Thymus (tissue), 14 donors: Measurements from ENCODE around the gene PAGE5. TPM values are rescaled to one million over a fixed set of nuclear protein-coding genes. Genes with fewer than 3 reads are reported as not detected.

ENCODE experiments used
- DNase-seq, 9 donors: peaks; one replicate each; pipeline ENCODE4 v3.0.0-alpha.2; 2013; ENCODE audit warnings: low spot score in 9 of 9, low read depth in 6 of 9, missing footprints in 1 of 9
- H3K27ac ChIP-seq, 2 donors: one replicate each; pipeline ENCODE4 v1.5.1; 2013; ENCODE audit warnings: control low read depth in 1 of 2, low read depth in 1 of 2, low read length in 1 of 2, mild to moderate bottlenecking in 1 of 2, moderate library complexity in 1 of 2
- H3K27me3 ChIP-seq, 2 donors: one replicate each; pipeline ENCODE4 v1.5.1; 2013; ENCODE audit warnings: low read length in 1 of 2; ENCODE audit not compliant: control insufficient read depth in 2 of 2, insufficient read depth in 1 of 2
- H3K36me3 ChIP-seq, 2 donors: one replicate each; pipeline ENCODE4 v1.5.1; 2013; ENCODE audit warnings: low read length in 1 of 2, mild to moderate bottlenecking in 1 of 2, moderate library complexity in 1 of 2; ENCODE audit not compliant: control insufficient read depth in 2 of 2, insufficient read depth in 2 of 2
- H3K4me1 ChIP-seq, 2 donors: one replicate each; pipeline ENCODE4 v1.5.1; 2013; ENCODE audit warnings: low read length in 2 of 2; ENCODE audit not compliant: control insufficient read depth in 2 of 2, insufficient read depth in 2 of 2
- H3K4me3 ChIP-seq, 2 donors: one replicate each; pipeline ENCODE4 v1.5.1; 2013; ENCODE audit warnings: low read length in 2 of 2, control low read depth in 1 of 2, mild to moderate bottlenecking in 1 of 2
- H3K9me3 ChIP-seq, 2 donors: one replicate each; pipeline ENCODE4 v1.5.1; 2013; ENCODE audit warnings: low read length in 1 of 2, mild to moderate bottlenecking in 1 of 2; ENCODE audit not compliant: control insufficient read depth in 2 of 2, insufficient read depth in 1 of 2
- WGBS: extraction: QIAGEN DNeasy Blood & Tissue Kit; methylation state at CpG from one replicate; pipeline ENCODE4 v1.1.7; 2013; 5-methylcytosine and 5-hydroxymethylcytosine counted together
- long read RNA-seq, 10 donors: transcript quantifications; one replicate each; lab custom pipeline, GENCODE V29; 2026
- polyA plus RNA-seq: library from polyadenylated mRNA; stranded (reverse); fragments of 200-250 nt; gene quantifications from one replicate; pipeline ENCODE4 v1.2.3, GENCODE V29; 2013
- total RNA-seq: library from RNA; stranded (reverse); fragments of 120-200 nt; gene quantifications from one replicate; pipeline ENCODE4 v1.2.4, GENCODE V29; 2013
- donor health status: healthy.

PAGE5 gene
- total RNA-seq = 0.14 TPM
- polyA plus RNA-seq = 0.32 TPM
- long read RNA-seq, donor 1 = 0 reads
- long read RNA-seq, donor 2 = 0 reads
- long read RNA-seq, donor 3 = 0 reads
- long read RNA-seq, donor 4 = 0 reads
- long read RNA-seq, donor 5 = 0 reads
- long read RNA-seq, donor 6 = 0 reads
- long read RNA-seq, donor 7 = 0 reads
- long read RNA-seq, donor 8 = 0 reads
- long read RNA-seq, donor 9 = 0 reads
- long read RNA-seq, donor 10 = 0 reads

GRCh38 chrX:55220119-55220794 is at the start of gene PAGE5:
TSS of gene PAGE5 (plus strand) at chrX:55220346. CDS start at chrX:55221383, 1,037 bp downstream.
- Histone ChIP-seq H3K9me3 (no peaks in the 10 kb centered on the region), H3K36me3 (no peaks in the 10 kb centered on the region), H3K4me3 (no peak within 1 kb of the TSS), H3K27me3 (no peaks in the 10 kb centered on the region), H3K4me1 (no peaks in the 10 kb centered on the region), H3K27ac (no peak within 1 kb of the TSS)
- no peak for DNase-seq
- 86% methylated on average over 30 of the region's 30 CpGs for WGBS

- Histone ChIP-seq H3K9me3 (no peaks in the 10 kb centered on the region), H3K4me1 (no peaks in the 10 kb centered on the region), H3K36me3 (no peaks in the 10 kb centered on the region), H3K27ac (no peak overlapping the region), H3K4me3 (no peak overlapping the region), H3K27me3 (no peaks in the 10 kb centered on the region)
- no peak for DNase-seq
- 90% methylated on average over 2 of the region's 2 CpGs for WGBS
Measured at GRCh38 chrX:55187281-55187680, 32.9 kb upstream of the PAGE5 start.

- Histone ChIP-seq H3K36me3 (no peaks in the 10 kb centered on the region), H3K9me3 (no peaks in the 10 kb centered on the region), H3K4me3 (no peak overlapping the region), H3K27me3 (no peaks in the 10 kb centered on the region), H3K27ac (no peak overlapping the region), H3K4me1 (no peaks in the 10 kb centered on the region)
- no peak for DNase-seq
- 92% methylated on average over 1 of the region's 1 CpG for WGBS
Measured at GRCh38 chrX:55196688-55197087, 23.5 kb upstream of the PAGE5 start.

GRCh38 chrX:55201930-55202579 is 18.1 kb upstream of the PAGE5 start:
- DNase-seq = no peak
- Histone ChIP-seq H3K4me3 (no peak overlapping the region), H3K9me3 (no peaks in the 10 kb centered on the region), H3K27ac (no peak overlapping the region), H3K4me1 (no peaks in the 10 kb centered on the region), H3K36me3 (no peaks in the 10 kb centered on the region), H3K27me3 (no peaks in the 10 kb centered on the region)
- 52% methylated on average over 3 of the region's 3 CpGs for WGBS

GRCh38 chrX:55206162-55206941 is 13.8 kb upstream of the PAGE5 start:
- Histone ChIP-seq H3K27ac (no peak overlapping the region), H3K9me3 (no peaks in the 10 kb centered on the region), H3K4me3 (no peak overlapping the region), H3K27me3 (no peaks in the 10 kb centered on the region), H3K36me3 (no peaks in the 10 kb centered on the region), H3K4me1 (no peaks in the 10 kb centered on the region)
- no peak for DNase-seq
- 72% methylated on average over 6 of the region's 6 CpGs for WGBS

- H3K27ac ChIP-seq = no peak overlapping the region
- no peaks in the 10 kb centered on the region for H3K4me1 ChIP-seq
- WGBS = 91% methylated on average over 13 of the region's 13 CpGs
- DNase-seq = no peak
- H3K9me3 ChIP-seq = no peaks in the 10 kb centered on the region
- no peak overlapping the region for H3K4me3 ChIP-seq
- no peaks in the 10 kb centered on the region for H3K36me3 ChIP-seq
- H3K27me3 ChIP-seq = no peaks in the 10 kb centered on the region
Measured at GRCh38 chrX:55210931-55211677, 9.0 kb upstream of the PAGE5 start.

GRCh38 chrX:55213381-55213780 is 6.8 kb upstream of the PAGE5 start:
- no peak for DNase-seq
- 95% methylated on average over 3 of the region's 3 CpGs for WGBS
- H3K4me1 ChIP-seq = no peaks in the 10 kb centered on the region
- H3K4me3 ChIP-seq = no peak overlapping the region
- H3K27ac ChIP-seq = no peak overlapping the region
- no peaks in the 10 kb centered on the region for H3K36me3 ChIP-seq
- H3K27me3 ChIP-seq = no peaks in the 10 kb centered on the region
- no peaks in the 10 kb centered on the region for H3K9me3 ChIP-seq

GRCh38 chrX:55240788-55241340 is 20.7 kb downstream of the PAGE5 start:
- Histone ChIP-seq H3K4me1 (no peaks in the 10 kb centered on the region), H3K27ac (no peak overlapping the region), H3K27me3 (no peaks in the 10 kb centered on the region), H3K4me3 (no peak overlapping the region), H3K36me3 (no peaks in the 10 kb centered on the region), H3K9me3 (peaks cover 0 to 8% of the 10 kb centered on the region in 2 donors)
- WGBS = 76% methylated on average over 6 of the region's 6 CpGs
- DNase-seq = no peak
